Neural cell (in vitro differentiated cells): ENCODE data around the gene FBXL20. TPM values are rescaled to one million over a fixed set of nuclear protein-coding genes. Genes with fewer than 3 reads are reported as not detected.
"Not testable (repeated sequence)": the region's sequence is repeated elsewhere in the genome, so short reads cannot be mapped to it uniquely, and the experiment has no call there.

Experiments
- H2AFZ ChIP-seq: fragments of 200-600, 300-800 bp; sonication (generic), shearing (Covaris generic); 2 replicates; pipeline ENCODE4 v1.6.0; 2014; ENCODE audit warnings: low read depth, mild to moderate bottlenecking, antibody characterized with exemption, low read length, moderate library complexity
- H3F3A ChIP-seq: fragments of 200-600 bp; shearing (Covaris generic); 2 replicates; pipeline ENCODE4 v1.6.1; 2016; ENCODE audit warnings: mild to moderate bottlenecking, moderate library complexity, mixed read lengths, antibody characterized with exemption, low read length; ENCODE audit not compliant: insufficient read depth, poor library complexity, severe bottlenecking
- H3K27ac ChIP-seq: fragments of 200-600, 300-800 bp; sonication (generic), shearing (Covaris generic); 2 replicates; pipeline ENCODE4 v1.5.1; 2014; ENCODE audit warnings: mild to moderate bottlenecking, low read length, moderate library complexity
- H3K27me3 ChIP-seq: fragments of 300-800, 200-600 bp; sonication (generic), shearing (Covaris generic); 2 replicates; pipeline ENCODE4 v1.6.0; 2014; ENCODE audit warnings: mild to moderate bottlenecking, low read depth, low read length, moderate library complexity; ENCODE audit not compliant: insufficient read depth
- H3K36me3 ChIP-seq: fragments of 300-800, 200-600 bp; sonication (generic), shearing (Covaris generic); 2 replicates; pipeline ENCODE4 v1.5.1; 2014; ENCODE audit warnings: mild to moderate bottlenecking, antibody characterized with exemption, low read length, moderate library complexity; ENCODE audit not compliant: insufficient read depth
- H3K4me2 ChIP-seq: fragments of 300-800, 200-600 bp; sonication (generic), shearing (Covaris generic); 2 replicates; pipeline ENCODE4 v1.6.0; 2014; ENCODE audit warnings: mild to moderate bottlenecking, low read length
- H3K4me3 ChIP-seq: fragments of 300-800, 200-600 bp; sonication (generic), shearing (Covaris generic); 2 replicates; pipeline ENCODE4 v1.5.1; 2014; ENCODE audit warnings: mild to moderate bottlenecking, low read length, moderate library complexity
- H3K79me2 ChIP-seq: fragments of 200-600 bp; shearing (Covaris generic); replicated peaks from 2 replicates; pipeline ENCODE4 v1.6.0; 2014; ENCODE audit warnings: mild to moderate bottlenecking, low read length, moderate library complexity; ENCODE audit not compliant: insufficient read depth
- H3K9ac ChIP-seq: fragments of 300-800, 200-600 bp; sonication (generic), shearing (Covaris generic); 2 replicates; pipeline ENCODE4 v1.6.1; 2016; ENCODE audit warnings: mild to moderate bottlenecking, low read length, mixed read lengths
- H3K9me2 ChIP-seq: fragments of 200-600 bp; shearing (Covaris generic); 2 replicates; pipeline ENCODE4 v1.6.1; 2016; ENCODE audit warnings: mild to moderate bottlenecking, low read length, mixed read lengths; ENCODE audit not compliant: insufficient read depth
- H3K9me3 ChIP-seq: fragments of 200-600, 300-800 bp; sonication (generic), shearing (Covaris generic); 2 replicates; pipeline ENCODE4 v1.6.1; 2016; ENCODE audit warnings: mild to moderate bottlenecking, mixed run types, low read length, moderate library complexity, mixed read lengths
- H4K20me1 ChIP-seq: fragments of 200-600 bp; shearing (Covaris generic); 2 replicates; pipeline ENCODE4 v1.6.1; 2016; ENCODE audit warnings: mild to moderate bottlenecking, mixed run types; ENCODE audit not compliant: insufficient read depth
- EP300 ChIP-seq: fragments of 450-650 bp; conservative IDR thresholded peaks from 2 replicates; pipeline ENCODE4 v1.6.1; 2014; ENCODE audit warnings: antibody characterized with exemption, mild to moderate bottlenecking, moderate library complexity; ENCODE audit not compliant: poor library complexity, severe bottlenecking
- EZH2 ChIP-seq: fragments of 200-600, 300-800 bp; shearing (Covaris generic), sonication (generic); IDR thresholded peaks from 2 replicates; pipeline ENCODE4 v1.6.1; 2014; ENCODE audit warnings: antibody characterized with exemption, low read length, borderline replicate concordance, mild to moderate bottlenecking; ENCODE audit not compliant: insufficient read depth, poor library complexity, severe bottlenecking
- MXI1 ChIP-seq: fragments of 450-650 bp; conservative IDR thresholded peaks from 2 replicates; pipeline ENCODE4 v1.6.1; 2014; ENCODE audit warnings: antibody characterized with exemption, mild to moderate bottlenecking; ENCODE audit not compliant: poor library complexity, severe bottlenecking
- POLR2AphosphoS5 ChIP-seq: IDR thresholded peaks from 2 replicates; pipeline ENCODE4 v1.6.1; 2012
- RAD21 ChIP-seq: fragments of 450-650 bp; conservative IDR thresholded peaks from 2 replicates; pipeline ENCODE4 v1.6.1; 2014; ENCODE audit warnings: antibody characterized with exemption, mild to moderate bottlenecking, moderate library complexity
- SMC3 ChIP-seq: fragments of 450-650 bp; conservative IDR thresholded peaks from 2 replicates; pipeline ENCODE4 v1.6.1; 2014; ENCODE audit warnings: antibody characterized with exemption, mild to moderate bottlenecking, moderate library complexity; ENCODE audit not compliant: poor library complexity
- TAF1 ChIP-seq: IDR thresholded peaks from 2 replicates; pipeline ENCODE4 v1.6.1; 2012; ENCODE audit warnings: low read depth
- polyA plus RNA-seq: library from polyadenylated mRNA; depleted of rRNA; stranded (reverse); fragments of >200 nt; gene quantifications from 2 replicates; pipeline ENCODE4 v1.2.3, GENCODE V29; 2014
- TF ChIP-seq, protein P1 (sequence below): fragments of 450-650 bp; IDR thresholded peaks from 2 replicates; pipeline ENCODE4 v1.5.1; 2014; ENCODE audit warnings: antibody characterized with exemption, mild to moderate bottlenecking, moderate library complexity; ENCODE audit not compliant: poor library complexity, severe bottlenecking
- TF ChIP-seq, protein P2 (sequence below): IDR thresholded peaks from 2 replicates; pipeline ENCODE4 v1.6.1; 2012; ENCODE audit warnings: borderline replicate concordance

Gene FBXL20
- polyA plus RNA-seq, 1 donor from 2014 or later: 12.0 TPM

DNA sequence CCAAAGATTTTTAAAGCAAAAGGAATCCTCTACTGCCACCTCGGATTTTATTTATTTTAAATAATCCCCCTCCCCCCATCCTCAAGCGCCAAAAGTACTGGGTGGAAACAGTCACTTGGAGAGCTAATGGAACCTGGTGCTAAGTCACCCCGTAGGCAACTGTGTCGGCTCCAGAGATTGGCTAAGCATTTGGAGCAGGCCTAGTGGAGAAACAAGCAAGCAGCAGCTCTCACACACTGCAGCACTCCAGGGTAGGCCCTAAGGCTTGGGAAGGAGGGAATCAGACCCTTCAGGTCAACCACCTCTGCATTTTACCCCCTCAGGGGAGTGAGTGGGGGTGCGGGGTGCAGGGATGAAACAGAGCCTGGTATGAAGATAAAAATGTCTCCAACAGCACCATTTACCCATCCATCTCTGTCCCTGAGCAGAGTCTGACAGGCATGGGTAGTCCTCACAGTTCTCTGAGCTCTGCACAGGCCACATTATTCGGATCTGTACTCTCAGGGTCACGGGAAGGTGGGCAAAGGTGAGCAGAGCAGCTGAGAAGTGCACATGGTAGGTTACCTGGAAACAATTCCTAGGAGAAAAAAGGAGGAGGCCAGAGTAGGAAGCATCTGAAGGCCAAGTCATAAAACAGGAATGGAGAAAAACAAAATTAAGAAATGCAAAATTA is 148.5 kb downstream of the FBXL20 start:
- H4K20me1 ChIP-seq: no peaks in the 10 kb centered on the region
- H3K79me2 ChIP-seq: no peaks in the 10 kb centered on the region
- H3K36me3 ChIP-seq: peaks cover 10% of the 10 kb centered on the region
- TF ChIP-seq, protein P1, sequence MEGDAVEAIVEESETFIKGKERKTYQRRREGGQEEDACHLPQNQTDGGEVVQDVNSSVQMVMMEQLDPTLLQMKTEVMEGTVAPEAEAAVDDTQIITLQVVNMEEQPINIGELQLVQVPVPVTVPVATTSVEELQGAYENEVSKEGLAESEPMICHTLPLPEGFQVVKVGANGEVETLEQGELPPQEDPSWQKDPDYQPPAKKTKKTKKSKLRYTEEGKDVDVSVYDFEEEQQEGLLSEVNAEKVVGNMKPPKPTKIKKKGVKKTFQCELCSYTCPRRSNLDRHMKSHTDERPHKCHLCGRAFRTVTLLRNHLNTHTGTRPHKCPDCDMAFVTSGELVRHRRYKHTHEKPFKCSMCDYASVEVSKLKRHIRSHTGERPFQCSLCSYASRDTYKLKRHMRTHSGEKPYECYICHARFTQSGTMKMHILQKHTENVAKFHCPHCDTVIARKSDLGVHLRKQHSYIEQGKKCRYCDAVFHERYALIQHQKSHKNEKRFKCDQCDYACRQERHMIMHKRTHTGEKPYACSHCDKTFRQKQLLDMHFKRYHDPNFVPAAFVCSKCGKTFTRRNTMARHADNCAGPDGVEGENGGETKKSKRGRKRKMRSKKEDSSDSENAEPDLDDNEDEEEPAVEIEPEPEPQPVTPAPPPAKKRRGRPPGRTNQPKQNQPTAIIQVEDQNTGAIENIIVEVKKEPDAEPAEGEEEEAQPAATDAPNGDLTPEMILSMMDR: no peak
- TF ChIP-seq POLR2AphosphoS5 (no peak), RAD21 (no peak), EP300 (no peak), TAF1 (no peak), MXI1 (no peak)
- H2AFZ ChIP-seq: no peak overlapping the region
- H3K4me2 ChIP-seq: no peak overlapping the region
- no peaks in the 10 kb centered on the region for H3F3A ChIP-seq
- no peak overlapping the region for H3K4me3 ChIP-seq
- H3K9me2 ChIP-seq: no peaks in the 10 kb centered on the region
- no peaks in the 10 kb centered on the region for H3K27me3 ChIP-seq
- no peak overlapping the region for H3K27ac ChIP-seq
- H3K9me3 ChIP-seq: no peaks in the 10 kb centered on the region
- no peak overlapping the region for H3K9ac ChIP-seq

DNA sequence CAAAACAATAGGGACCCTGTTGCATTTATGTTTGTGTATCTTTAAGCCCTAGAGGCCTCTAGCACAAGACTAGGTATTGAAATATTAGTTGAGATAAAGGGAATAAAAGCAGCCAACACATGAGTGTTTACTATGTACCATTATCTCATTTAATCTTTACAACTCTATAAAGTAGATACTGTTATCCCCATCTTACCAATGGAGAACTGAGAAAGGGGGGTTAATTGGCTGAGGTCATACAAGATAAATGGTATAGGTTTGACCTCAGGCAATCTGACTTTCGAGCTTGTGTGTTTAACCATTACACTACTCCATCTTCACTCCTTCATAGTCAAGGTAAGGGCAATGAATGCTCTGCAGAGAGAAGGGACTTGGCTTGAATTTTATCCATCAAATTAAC is 149.4 kb downstream of the FBXL20 start:
- Histone ChIP-seq H3K79me2 (no peaks in the 10 kb centered on the region), H3K36me3 (peaks cover 5% of the 10 kb centered on the region), H4K20me1 (no peaks in the 10 kb centered on the region), H3K9ac (no peak overlapping the region), H2AFZ (no peak overlapping the region), H3K4me3 (no peak overlapping the region), H3K27ac (no peak overlapping the region), H3K9me3 (no peaks in the 10 kb centered on the region), H3F3A (no peaks in the 10 kb centered on the region), H3K4me2 (no peak overlapping the region), H3K27me3 (no peaks in the 10 kb centered on the region), H3K9me2 (no peaks in the 10 kb centered on the region)
- TF ChIP-seq, protein P2, sequence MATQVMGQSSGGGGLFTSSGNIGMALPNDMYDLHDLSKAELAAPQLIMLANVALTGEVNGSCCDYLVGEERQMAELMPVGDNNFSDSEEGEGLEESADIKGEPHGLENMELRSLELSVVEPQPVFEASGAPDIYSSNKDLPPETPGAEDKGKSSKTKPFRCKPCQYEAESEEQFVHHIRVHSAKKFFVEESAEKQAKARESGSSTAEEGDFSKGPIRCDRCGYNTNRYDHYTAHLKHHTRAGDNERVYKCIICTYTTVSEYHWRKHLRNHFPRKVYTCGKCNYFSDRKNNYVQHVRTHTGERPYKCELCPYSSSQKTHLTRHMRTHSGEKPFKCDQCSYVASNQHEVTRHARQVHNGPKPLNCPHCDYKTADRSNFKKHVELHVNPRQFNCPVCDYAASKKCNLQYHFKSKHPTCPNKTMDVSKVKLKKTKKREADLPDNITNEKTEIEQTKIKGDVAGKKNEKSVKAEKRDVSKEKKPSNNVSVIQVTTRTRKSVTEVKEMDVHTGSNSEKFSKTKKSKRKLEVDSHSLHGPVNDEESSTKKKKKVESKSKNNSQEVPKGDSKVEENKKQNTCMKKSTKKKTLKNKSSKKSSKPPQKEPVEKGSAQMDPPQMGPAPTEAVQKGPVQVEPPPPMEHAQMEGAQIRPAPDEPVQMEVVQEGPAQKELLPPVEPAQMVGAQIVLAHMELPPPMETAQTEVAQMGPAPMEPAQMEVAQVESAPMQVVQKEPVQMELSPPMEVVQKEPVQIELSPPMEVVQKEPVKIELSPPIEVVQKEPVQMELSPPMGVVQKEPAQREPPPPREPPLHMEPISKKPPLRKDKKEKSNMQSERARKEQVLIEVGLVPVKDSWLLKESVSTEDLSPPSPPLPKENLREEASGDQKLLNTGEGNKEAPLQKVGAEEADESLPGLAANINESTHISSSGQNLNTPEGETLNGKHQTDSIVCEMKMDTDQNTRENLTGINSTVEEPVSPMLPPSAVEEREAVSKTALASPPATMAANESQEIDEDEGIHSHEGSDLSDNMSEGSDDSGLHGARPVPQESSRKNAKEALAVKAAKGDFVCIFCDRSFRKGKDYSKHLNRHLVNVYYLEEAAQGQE: no peak
- no peak for TF ChIP-seq TAF1
- no peak for TF ChIP-seq RAD21
- no peak for TF ChIP-seq POLR2AphosphoS5
- no peak for TF ChIP-seq SMC3
- TF ChIP-seq, protein P1: no peak
- no peak for TF ChIP-seq MXI1
- no peak for TF ChIP-seq EP300
- no peak for TF ChIP-seq EZH2

GRCh38 chr17:39250076-39250475 is 151.3 kb downstream of the FBXL20 start:
- H3K9me3 ChIP-seq, H3K9me2 ChIP-seq, H3K27me3 ChIP-seq, H3F3A ChIP-seq, H3K27ac ChIP-seq, H3K36me3 ChIP-seq, H4K20me1 ChIP-seq, H3K9ac ChIP-seq, H2AFZ ChIP-seq, H3K4me2 ChIP-seq, H3K4me3 ChIP-seq, H3K79me2 ChIP-seq: not testable (repeated sequence)
